GM23248 (cell line): ENCODE data around the gene FSTL3. TPM values are rescaled to one million over a fixed set of nuclear protein-coding genes. Genes with fewer than 3 reads are reported as not detected.

ENCODE experiments used
- DNase-seq: peaks from one replicate; pipeline ENCODE4 v3.0.0-alpha.2; 2015
- H2AFZ ChIP-seq: fragments of 200-600 bp; sonication (generic); 2 replicates; pipeline ENCODE4 v1.6.1; 2016; ENCODE audit warnings: antibody characterized with exemption
- H3F3A ChIP-seq: fragments of 200-600 bp; sonication (generic); 2 replicates; pipeline ENCODE4 v1.6.1; 2016; ENCODE audit warnings: mild to moderate bottlenecking, antibody characterized with exemption, mixed run types; ENCODE audit not compliant: insufficient read depth
- H3K27ac ChIP-seq: fragments of 200-600 bp; sonication (generic); 2 replicates; pipeline ENCODE4 v1.5.1; 2016; ENCODE audit warnings: mild to moderate bottlenecking
- H3K27me3 ChIP-seq: fragments of 200-600 bp; sonication (generic); replicated peaks from 2 replicates; pipeline ENCODE4 v1.6.1; 2016; ENCODE audit warnings: mild to moderate bottlenecking; ENCODE audit not compliant: insufficient read depth
- H3K36me3 ChIP-seq: fragments of 200-600 bp; sonication (generic); 2 replicates; pipeline ENCODE4 v1.6.1; 2016; ENCODE audit warnings: low read depth, mild to moderate bottlenecking
- H3K4me1 ChIP-seq: fragments of 200-600 bp; sonication (generic); 2 replicates; pipeline ENCODE4 v1.6.1; 2016; ENCODE audit warnings: mild to moderate bottlenecking; ENCODE audit not compliant: insufficient read depth
- H3K4me2 ChIP-seq: fragments of 200-600 bp; sonication (generic); one replicate; pipeline ENCODE4 v1.6.1; 2016; ENCODE audit warnings: mild to moderate bottlenecking; ENCODE audit not compliant: unreplicated experiment
- H3K4me3 ChIP-seq: fragments of 200-600 bp; sonication (generic); 2 replicates; pipeline ENCODE4 v1.5.1; 2016; ENCODE audit warnings: mild to moderate bottlenecking
- H3K79me2 ChIP-seq: fragments of 200-600 bp; sonication (generic); 2 replicates; pipeline ENCODE4 v1.6.1; 2016; ENCODE audit warnings: mild to moderate bottlenecking; ENCODE audit not compliant: insufficient read depth
- H3K9ac ChIP-seq: fragments of 200-600 bp; sonication (generic); 2 replicates; pipeline ENCODE4 v1.6.1; 2016; ENCODE audit warnings: mild to moderate bottlenecking
- H3K9me2 ChIP-seq: fragments of 200-600 bp; sonication (generic); 2 replicates; pipeline ENCODE4 v1.6.1; 2016; ENCODE audit warnings: mixed run types, mild to moderate bottlenecking, moderate library complexity; ENCODE audit not compliant: insufficient read depth
- H3K9me3 ChIP-seq: fragments of 200-600 bp; sonication (generic); one replicate; pipeline ENCODE4 v1.6.1; 2017; ENCODE audit warnings: low read depth
- H4K20me1 ChIP-seq: fragments of 200-600 bp; sonication (generic); 2 replicates; pipeline ENCODE4 v1.6.0; 2016; ENCODE audit not compliant: insufficient read depth
- EZH2 ChIP-seq: fragments of 200-600 bp; sonication (generic); IDR thresholded peaks from 2 replicates; pipeline ENCODE4 v1.6.1; 2018; ENCODE audit warnings: antibody characterized with exemption, mild to moderate bottlenecking; ENCODE audit not compliant: insufficient read depth, poor library complexity, severe bottlenecking
- EZH2phosphoT487 ChIP-seq: fragments of 200-600 bp; sonication (generic); IDR thresholded peaks from 2 replicates; pipeline ENCODE4 v1.6.1; 2018; ENCODE audit warnings: antibody characterized with exemption, moderate library complexity, mild to moderate bottlenecking, low read depth; ENCODE audit not compliant: insufficient read depth
- WGBS, 2 experiments: methylation state at CpG; one replicate each; pipeline ENCODE4 v1.1.6; 2015 to 2017; ENCODE audit warnings: low lambda C conversion rate in 2 of 2, low coverage in 1 of 2; ENCODE audit errors: missing lambda C conversion rate in 2 of 2; 5-methylcytosine and 5-hydroxymethylcytosine counted together
- in situ Hi-C: fragments of 300-500 bp; cut with MboI; formaldehyde crosslinking; loops from 2 replicates; pipeline ENCODE4 v1.15.0; 2020
- polyA plus RNA-seq: library from polyadenylated mRNA; unstranded; fragments of >200 nt; fragmentation: Nextera tagmentation; extraction: Ambion mirVana; gene quantifications from 2 replicates; pipeline ENCODE4 v1.2.1, GENCODE V29; 2016
- total RNA-seq: library from RNA; depleted of rRNA; stranded (reverse); fragments of >200 nt; shearing (Covaris generic); gene quantifications from 2 replicates; pipeline ENCODE4 v1.2.3, GENCODE V29; 2014

Gene FSTL3
- total and polyA plus RNA-seq, 2 experiments from 2014 or later = 41.4 to 100 TPM

GRCh38 chr19:640161-640558 lies 36.0 kb upstream of the FSTL3 start:
- in situ Hi-C loops = no loop called here
- Histone ChIP-seq H3K9ac (0 out of 2 replicates have a peak overlapping the region, but pooled peaks have one; percentile 25), H3K36me3 (no peaks in the 10 kb centered on the region), H3K27ac (no peak overlapping the region), H3K4me1 (no peaks in the 10 kb centered on the region), H3F3A (no peaks in the 10 kb centered on the region), H3K79me2 (no peaks in the 10 kb centered on the region), H3K27me3 (no peaks in the 10 kb centered on the region), H3K4me3 (peak overlapping the region; percentile 61), H3K9me3 (no peaks in the 10 kb centered on the region), H3K9me2 (no peaks in the 10 kb centered on the region), H4K20me1 (no peaks in the 10 kb centered on the region), H3K4me2 (no peak overlapping the region), H2AFZ (peak overlapping the region; percentile 23; the same call in 1 of the 2 replicates)
- 67 to 77% methylated on average over 16 to 21 of the region's 25 CpGs for WGBS, 2 experiments
- no peak for DNase-seq
- no peak for TF ChIP-seq EZH2
- TF ChIP-seq EZH2phosphoT487 = no peak

- H3K27ac ChIP-seq = no peak overlapping the region
- H3F3A ChIP-seq = no peaks in the 10 kb centered on the region
- no peaks in the 10 kb centered on the region for H3K9me3 ChIP-seq
- H3K36me3 ChIP-seq = no peaks in the 10 kb centered on the region
- no peak overlapping the region for H2AFZ ChIP-seq
- no peaks in the 10 kb centered on the region for H3K79me2 ChIP-seq
- H4K20me1 ChIP-seq = no peaks in the 10 kb centered on the region
- no peaks in the 10 kb centered on the region for H3K27me3 ChIP-seq
- no peaks in the 10 kb centered on the region for H3K9me2 ChIP-seq
- H3K9ac ChIP-seq = no peak overlapping the region
- no peak for TF ChIP-seq EZH2
- TF ChIP-seq EZH2phosphoT487 = no peak
- H3K4me3 ChIP-seq = no peak overlapping the region
- no peaks in the 10 kb centered on the region for H3K4me1 ChIP-seq
- 87 to 90% methylated on average over 26 to 31 of the region's 31 CpGs for WGBS, 2 experiments
- in situ Hi-C loops = no loop called here
- no peak overlapping the region for H3K4me2 ChIP-seq
- no peak for DNase-seq
Measured at GRCh38 chr19:640606-641189, 35.5 kb upstream of the FSTL3 start.

- H2AFZ ChIP-seq = no peak overlapping the region
- in situ Hi-C loops = no loop called here
Measured at GRCh38 chr19:641702-642101, 34.5 kb upstream of the FSTL3 start.

GRCh38 chr19:642767-643727 lies 33.1 kb upstream of the FSTL3 start:
- TF ChIP-seq EZH2phosphoT487 (no peak), EZH2 (no peak)
- WGBS, 2 experiments = 79 to 86% methylated on average over 30 to 70 of the region's 70 CpGs

More at GRCh38 chr19:641702-642101, 34.5 kb upstream of the FSTL3 start:
- Histone ChIP-seq H3K36me3 (peaks cover 3% of the 10 kb centered on the region; the same call in 1 of the 2 replicates), H3K4me1 (no peaks in the 10 kb centered on the region), H3K9me3 (no peaks in the 10 kb centered on the region), H3K27ac (no peak overlapping the region), H3K9me2 (no peaks in the 10 kb centered on the region), H3K4me2 (no peak overlapping the region), H3F3A (no peaks in the 10 kb centered on the region), H4K20me1 (no peaks in the 10 kb centered on the region), H3K79me2 (no peaks in the 10 kb centered on the region), H3K27me3 (no peaks in the 10 kb centered on the region), H3K4me3 (no peak overlapping the region), H3K9ac (no peak overlapping the region)
- DNase-seq = no peak
- WGBS, 2 experiments = 78 to 81% methylated on average over 17 of the region's 17 CpGs
- TF ChIP-seq EZH2phosphoT487 (no peak), EZH2 (no peak)

More at GRCh38 chr19:642767-643727, 33.1 kb upstream of the FSTL3 start:
- no peak overlapping the region for H3K27ac ChIP-seq
- no peak overlapping the region for H3K9ac ChIP-seq
- H3K4me2 ChIP-seq = no peak overlapping the region
- H3K9me3 ChIP-seq = no peaks in the 10 kb centered on the region
- no peaks in the 10 kb centered on the region for H4K20me1 ChIP-seq
- H3F3A ChIP-seq = no peaks in the 10 kb centered on the region
- no peaks in the 10 kb centered on the region for H3K9me2 ChIP-seq
- in situ Hi-C loops = no loop called here
- H3K27me3 ChIP-seq = no peaks in the 10 kb centered on the region
- H3K79me2 ChIP-seq = peaks cover 5% of the 10 kb centered on the region; the same call in 1 of the 2 replicates
- H3K4me3 ChIP-seq = no peak overlapping the region
- H3K36me3 ChIP-seq = peaks cover 7% of the 10 kb centered on the region; the same call in 1 of the 2 replicates
- H2AFZ ChIP-seq = no peak overlapping the region
- no peaks in the 10 kb centered on the region for H3K4me1 ChIP-seq
- no peak for DNase-seq
